Tibial artery (tissue), 4 donors: ENCODE results near the gene SEC16A.

Experiments used
- DNase-seq, 2 donors: peaks; one replicate each; pipeline ENCODE4 v3.0.0-alpha.2; 2019
- H3K27ac ChIP-seq, 2 donors: fragments of 200-600 bp; sonication (generic) in 1 of 2; 1 replicate in 1 of 2; 2 replicates in 1 of 2; pipeline ENCODE4 v1.5.1; 2018 to 2019; ENCODE audit warnings: mild to moderate bottlenecking in 1 of 2
- H3K27me3 ChIP-seq, 2 donors: fragments of 200-600 bp; sonication (generic) in 1 of 2; one replicate each; pipeline versions ENCODE4 v1.5.1 to v1.6.0; 2016 to 2019
- H3K36me3 ChIP-seq, 3 donors: fragments of 200-600 bp; sonication (generic) in 2 of 3; one replicate each; pipeline ENCODE4 v1.5.1; 2016 to 2019; ENCODE audit warnings: mild to moderate bottlenecking in 2 of 3
- H3K4me1 ChIP-seq, 4 donors: fragments of 200-600 bp; sonication (generic) in 2 of 4; 1 replicate in 3 of 4; 2 replicates in 1 of 4; pipeline ENCODE4 v1.5.1; 2016 to 2019
- H3K4me3 ChIP-seq, 2 donors: fragments of 200-600 bp; sonication (generic) in 1 of 2; 1 replicate in 1 of 2; 2 replicates in 1 of 2; pipeline ENCODE4 v1.5.1; 2018 to 2019; ENCODE audit warnings: mild to moderate bottlenecking in 2 of 2
- H3K9me3 ChIP-seq, 3 donors: fragments of 200-600 bp; sonication (generic) in 1 of 3; one replicate each; pipeline ENCODE4 v1.5.1; 2016 to 2019
- intact Hi-C: fragments of 100-400 bp; cut with DNase I; formaldehyde crosslinking; loops from one replicate; pipeline ENCODE4 v1.15.0; 2023; ENCODE audit warnings: low total_unique reads
- TF ChIP-seq, protein P1 (sequence below), 2 experiments: fragments of 200-600 bp in 1 of 2; fragments of 450-650 bp in 1 of 2; IDR thresholded peaks; one replicate each; pipeline ENCODE4 v1.5.1; 2017 to 2019; ENCODE audit warnings: antibody characterized with exemption in 2 of 2, mild to moderate bottlenecking in 1 of 2, moderate library complexity in 1 of 2

Gene SEC16A

DNA sequence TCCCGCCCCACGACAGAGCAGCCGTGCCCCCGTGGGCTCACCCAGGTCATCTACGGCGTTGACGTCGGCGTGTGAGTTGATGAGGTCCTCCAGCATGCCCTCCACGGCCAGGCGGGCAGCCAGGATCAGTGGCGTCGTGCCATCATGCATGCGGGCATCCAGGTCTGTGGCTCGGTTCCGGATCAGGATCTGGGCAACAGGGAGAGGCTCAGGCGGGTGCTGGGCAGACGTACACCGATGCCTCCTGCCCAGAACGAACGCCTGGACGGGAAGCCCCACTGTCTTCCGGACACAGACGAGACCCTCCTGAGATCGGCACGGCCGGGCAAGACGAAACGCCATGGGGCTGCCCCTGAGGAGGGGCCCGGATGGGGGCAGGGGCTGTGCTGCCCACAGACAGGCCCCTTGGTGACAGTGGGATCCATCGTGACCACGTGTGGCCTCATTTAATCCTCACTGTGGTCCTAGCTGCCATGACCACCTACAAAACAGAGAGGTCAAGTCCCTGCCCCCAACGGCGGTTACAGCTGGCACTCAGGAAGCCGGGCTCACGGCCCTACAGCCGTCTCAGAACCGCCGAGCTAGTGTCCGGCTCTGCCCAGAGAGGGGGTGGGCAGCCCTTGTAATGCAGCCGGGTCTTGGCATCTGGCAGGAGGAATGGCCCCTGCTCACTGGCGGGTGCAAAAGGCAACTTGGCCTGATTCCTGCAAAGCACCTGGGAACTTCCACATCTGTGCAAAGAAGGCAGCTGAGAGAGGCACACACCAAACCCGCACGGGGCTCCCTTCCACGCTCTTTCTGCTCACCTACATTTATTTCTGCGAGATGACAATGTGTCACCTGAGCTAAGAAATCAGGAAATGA lies 16.5 kb upstream of the SEC16A start:
- Histone ChIP-seq H3K27ac (no peak overlapping the region), H3K4me3 (no peak overlapping the region), H3K36me3 (peaks cover 80 to 97% (median 85%) of the 10 kb centered on the region in 3 donors), H3K4me1 (peaks cover 0 to 6% (median 0%) of the 10 kb centered on the region in 4 donors), H3K27me3 (no peaks in the 10 kb centered on the region), H3K9me3 (no peaks in the 10 kb centered on the region)
- no peak for DNase-seq
- TF ChIP-seq, protein P1, sequence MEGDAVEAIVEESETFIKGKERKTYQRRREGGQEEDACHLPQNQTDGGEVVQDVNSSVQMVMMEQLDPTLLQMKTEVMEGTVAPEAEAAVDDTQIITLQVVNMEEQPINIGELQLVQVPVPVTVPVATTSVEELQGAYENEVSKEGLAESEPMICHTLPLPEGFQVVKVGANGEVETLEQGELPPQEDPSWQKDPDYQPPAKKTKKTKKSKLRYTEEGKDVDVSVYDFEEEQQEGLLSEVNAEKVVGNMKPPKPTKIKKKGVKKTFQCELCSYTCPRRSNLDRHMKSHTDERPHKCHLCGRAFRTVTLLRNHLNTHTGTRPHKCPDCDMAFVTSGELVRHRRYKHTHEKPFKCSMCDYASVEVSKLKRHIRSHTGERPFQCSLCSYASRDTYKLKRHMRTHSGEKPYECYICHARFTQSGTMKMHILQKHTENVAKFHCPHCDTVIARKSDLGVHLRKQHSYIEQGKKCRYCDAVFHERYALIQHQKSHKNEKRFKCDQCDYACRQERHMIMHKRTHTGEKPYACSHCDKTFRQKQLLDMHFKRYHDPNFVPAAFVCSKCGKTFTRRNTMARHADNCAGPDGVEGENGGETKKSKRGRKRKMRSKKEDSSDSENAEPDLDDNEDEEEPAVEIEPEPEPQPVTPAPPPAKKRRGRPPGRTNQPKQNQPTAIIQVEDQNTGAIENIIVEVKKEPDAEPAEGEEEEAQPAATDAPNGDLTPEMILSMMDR (IDR thresholded peaks at IDR 0.05): no peak
- intact Hi-C loops: no loop called here

DNA sequence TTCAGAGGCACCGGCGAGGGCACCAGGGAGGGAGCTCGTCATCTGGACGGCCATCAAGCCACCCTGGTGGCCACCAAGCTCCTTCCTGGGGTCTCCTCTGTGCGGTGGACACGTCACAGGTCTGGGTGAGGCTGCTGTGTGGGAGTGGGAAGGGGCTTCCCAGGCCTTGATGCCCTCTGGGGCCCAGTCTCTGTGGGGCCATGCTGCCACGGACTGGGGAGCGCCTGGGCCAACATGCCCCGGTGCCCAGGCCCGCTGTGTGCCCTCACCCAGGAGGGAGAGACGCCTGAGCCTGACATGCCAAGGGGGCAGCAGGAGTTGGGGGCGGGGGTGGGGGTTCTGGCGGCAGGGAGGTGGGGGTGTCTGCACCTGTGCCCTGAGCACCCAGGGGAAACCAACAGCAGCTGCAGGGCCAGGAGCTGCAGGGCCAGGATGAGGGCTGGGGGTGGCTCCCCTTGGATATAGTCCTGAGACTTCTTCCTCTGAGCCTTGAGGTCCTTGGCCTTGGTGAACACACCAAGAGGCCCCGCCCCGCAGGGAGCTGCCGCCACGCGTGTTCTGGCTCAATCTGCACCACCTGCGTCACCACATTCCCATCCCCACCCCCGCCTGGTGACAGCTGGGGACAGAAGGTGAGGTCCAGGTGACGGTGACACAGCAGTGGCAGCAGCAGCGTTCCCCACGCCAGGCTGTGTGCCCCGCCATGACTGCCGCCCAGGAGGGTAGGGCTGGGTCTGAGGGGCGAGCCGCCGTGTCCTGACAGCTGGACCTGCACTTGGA lies 15.3 kb upstream of the SEC16A start:
- H3K4me1 ChIP-seq: peaks cover 0 to 6% (median 0%) of the 10 kb centered on the region in 4 donors
- no peak overlapping the region for H3K4me3 ChIP-seq
- no peaks in the 10 kb centered on the region for H3K27me3 ChIP-seq
- H3K9me3 ChIP-seq: no peaks in the 10 kb centered on the region
- DNase-seq: no peak
- intact Hi-C loops: no loop called here
- TF ChIP-seq, protein P1 (IDR thresholded peaks at IDR 0.05): no peak
- peaks cover 68 to 85% (median 74%) of the 10 kb centered on the region in 3 donors for H3K36me3 ChIP-seq
- H3K27ac ChIP-seq: no peak overlapping the region

DNA sequence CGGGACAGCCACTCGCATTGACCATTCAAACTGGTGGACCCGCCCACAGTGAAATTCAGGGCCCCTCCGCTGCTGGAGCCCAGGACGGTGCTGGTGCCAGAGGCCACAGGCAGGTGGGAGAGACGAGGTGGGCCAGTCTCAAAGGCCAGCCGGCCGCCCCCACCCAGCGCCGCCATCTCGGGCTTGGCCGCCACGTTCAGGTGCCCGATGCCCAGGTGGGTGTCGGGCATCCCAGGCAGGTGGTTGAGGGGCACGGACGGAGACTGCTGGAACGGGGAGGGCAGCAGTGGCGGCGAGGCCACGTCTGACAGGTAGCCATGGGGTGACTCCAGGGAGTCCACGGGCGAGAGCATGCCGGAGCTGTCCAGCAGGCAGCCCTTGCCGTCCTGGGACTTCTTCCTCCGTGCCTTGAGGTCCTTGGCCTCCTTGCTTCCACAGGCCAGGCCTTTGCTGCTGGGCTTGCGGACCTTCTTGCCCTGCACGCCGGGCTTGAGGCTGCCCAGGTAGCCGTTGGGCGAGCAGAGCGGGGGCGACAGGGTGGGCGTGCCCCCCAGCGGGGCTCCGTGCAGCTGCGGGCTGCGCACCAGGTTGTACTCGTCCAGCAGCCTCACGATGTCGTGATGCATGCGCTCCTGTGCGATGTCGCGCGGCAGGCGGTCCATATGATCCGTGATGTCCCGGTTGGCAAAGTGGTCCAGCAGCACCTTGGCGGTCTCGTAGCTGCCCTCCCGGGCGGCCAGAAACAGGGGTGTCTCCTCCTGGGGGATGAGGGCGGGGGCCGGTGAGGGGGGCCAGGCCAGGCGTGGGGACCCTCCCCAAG lies 14.2 kb upstream of the SEC16A start:
- DNase-seq: no peak
- Histone ChIP-seq H3K9me3 (no peaks in the 10 kb centered on the region), H3K36me3 (peaks cover 59 to 75% (median 63%) of the 10 kb centered on the region in 3 donors), H3K4me1 (peaks cover 0 to 6% (median 0%) of the 10 kb centered on the region in 4 donors), H3K27ac (no peak overlapping the region), H3K4me3 (no peak overlapping the region), H3K27me3 (no peaks in the 10 kb centered on the region)
- intact Hi-C loops: no loop called here
- TF ChIP-seq, protein P1 (IDR thresholded peaks at IDR 0.05): no peak

DNA sequence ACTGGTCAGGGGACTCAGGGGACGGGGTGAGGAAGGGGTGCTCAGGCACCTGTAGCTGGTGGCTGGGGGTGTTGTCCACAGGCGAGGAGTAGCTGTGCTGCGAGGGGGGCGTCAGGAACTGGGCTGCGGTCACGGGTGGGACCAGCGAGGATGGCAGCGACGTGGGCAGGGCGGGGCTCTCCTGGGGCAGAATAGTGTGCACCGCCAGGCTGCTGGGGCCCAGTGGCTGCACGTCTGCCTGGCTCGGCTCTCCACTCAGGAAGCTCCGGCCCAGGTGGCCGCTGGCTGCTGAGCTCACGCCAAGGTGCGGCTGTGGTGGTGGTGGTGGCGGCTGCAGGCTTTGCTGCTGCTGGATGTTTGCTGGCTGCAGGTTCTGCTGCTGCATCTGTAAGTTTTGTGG lies 13.3 kb upstream of the SEC16A start:
- TF ChIP-seq, protein P1 (IDR thresholded peaks at IDR 0.05): no peak
- H3K36me3 ChIP-seq: peaks cover 51 to 66% (median 54%) of the 10 kb centered on the region in 3 donors
- no peaks in the 10 kb centered on the region for H3K9me3 ChIP-seq
- intact Hi-C loops: no loop called here
- DNase-seq: no peak
- no peak overlapping the region for H3K27ac ChIP-seq
- peaks cover 0 to 6% (median 0%) of the 10 kb centered on the region in 4 donors for H3K4me1 ChIP-seq
- H3K27me3 ChIP-seq: no peaks in the 10 kb centered on the region
- no peak overlapping the region for H3K4me3 ChIP-seq

DNA sequence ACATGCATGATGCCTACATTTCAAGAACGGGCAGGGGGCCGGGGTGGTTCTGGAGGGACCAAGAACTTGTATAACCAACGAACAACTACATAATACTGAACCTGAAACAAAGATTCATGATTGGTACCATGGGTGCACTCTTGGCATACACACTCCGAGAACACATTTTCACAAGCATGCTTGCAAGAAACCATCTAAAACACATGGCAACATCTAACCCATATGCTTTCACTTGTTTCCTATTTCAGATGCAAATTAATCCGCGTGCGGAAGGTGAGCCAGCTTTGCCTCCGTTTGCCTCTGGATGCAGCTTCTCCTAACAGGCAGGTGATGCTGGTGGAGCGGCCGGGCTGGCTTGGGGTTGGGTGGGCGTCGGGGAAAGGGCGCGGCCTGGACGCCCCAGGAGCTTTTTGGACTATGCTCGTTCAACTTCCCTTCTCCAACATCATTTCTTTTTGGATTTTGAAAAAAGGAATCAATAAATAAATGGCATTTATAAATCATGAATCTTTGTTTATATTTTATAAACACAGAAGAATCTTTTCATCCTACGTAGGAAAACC lies 12.5 kb upstream of the SEC16A start:
- intact Hi-C loops: no loop called here
- TF ChIP-seq, protein P1 (IDR thresholded peaks at IDR 0.05): no peak

More for the DNA sequence above, 12.5 kb upstream of the SEC16A start:
- DNase-seq: no peak
- Histone ChIP-seq H3K4me1 (peaks cover 0 to 6% (median 0%) of the 10 kb centered on the region in 4 donors), H3K27me3 (no peaks in the 10 kb centered on the region), H3K27ac (no peak overlapping the region), H3K36me3 (peaks cover 42 to 58% (median 46%) of the 10 kb centered on the region in 3 donors), H3K9me3 (no peaks in the 10 kb centered on the region), H3K4me3 (no peak overlapping the region)
